Measurements from ENCODE around the gene VPS18. TPM values are rescaled to one million over a fixed set of nuclear protein-coding genes. Genes with fewer than 3 reads are reported as not detected.
A peak's percentile ranks its signal among the peaks of the same experiment; 100 is the strongest.

VPS18 gene
- total RNA-seq, 3 donors from 2014 or later, result 14.1 to 21.1 (median 18.0) TPM

DNA sequence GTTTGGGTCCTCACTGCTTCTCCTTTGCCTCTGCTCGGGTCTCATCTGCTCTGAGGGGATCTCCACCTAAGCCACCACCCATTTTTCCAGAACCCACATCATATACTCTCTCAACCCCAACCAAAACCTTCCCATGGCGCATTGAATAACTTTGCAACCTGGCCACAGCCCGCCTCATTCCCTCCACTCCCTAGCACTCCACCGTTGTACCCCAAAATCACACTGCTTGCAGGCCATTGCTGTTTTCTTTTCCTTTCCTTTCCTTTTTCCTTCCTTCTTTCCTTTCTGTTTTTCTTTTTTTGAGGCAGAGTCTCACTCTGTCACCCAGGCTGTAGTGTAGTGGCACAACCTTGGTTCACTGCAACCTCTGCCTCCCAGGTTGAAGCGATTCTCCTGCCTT is 3.1 kb upstream of the VPS18 start:
- no peak for DNase-seq
- intact Hi-C loops (cut with DNase I, micrococcal nuclease), result loop anchor here in 1 of 2 donors (5.0 kb wide), 1 partner anchor 34 kb away; no protein-coding TSS in a partner anchor
- no peak for ATAC-seq
- H3K36me3 ChIP-seq (ENCODE audit: low read depth), result no peaks in the 10 kb centered on the region
- H3K4me3 ChIP-seq, result no peak overlapping the region
- peaks cover 11% of the 10 kb centered on the region for H3K4me1 ChIP-seq (ENCODE audit: low read depth)
- TF ChIP-seq, protein P1, sequence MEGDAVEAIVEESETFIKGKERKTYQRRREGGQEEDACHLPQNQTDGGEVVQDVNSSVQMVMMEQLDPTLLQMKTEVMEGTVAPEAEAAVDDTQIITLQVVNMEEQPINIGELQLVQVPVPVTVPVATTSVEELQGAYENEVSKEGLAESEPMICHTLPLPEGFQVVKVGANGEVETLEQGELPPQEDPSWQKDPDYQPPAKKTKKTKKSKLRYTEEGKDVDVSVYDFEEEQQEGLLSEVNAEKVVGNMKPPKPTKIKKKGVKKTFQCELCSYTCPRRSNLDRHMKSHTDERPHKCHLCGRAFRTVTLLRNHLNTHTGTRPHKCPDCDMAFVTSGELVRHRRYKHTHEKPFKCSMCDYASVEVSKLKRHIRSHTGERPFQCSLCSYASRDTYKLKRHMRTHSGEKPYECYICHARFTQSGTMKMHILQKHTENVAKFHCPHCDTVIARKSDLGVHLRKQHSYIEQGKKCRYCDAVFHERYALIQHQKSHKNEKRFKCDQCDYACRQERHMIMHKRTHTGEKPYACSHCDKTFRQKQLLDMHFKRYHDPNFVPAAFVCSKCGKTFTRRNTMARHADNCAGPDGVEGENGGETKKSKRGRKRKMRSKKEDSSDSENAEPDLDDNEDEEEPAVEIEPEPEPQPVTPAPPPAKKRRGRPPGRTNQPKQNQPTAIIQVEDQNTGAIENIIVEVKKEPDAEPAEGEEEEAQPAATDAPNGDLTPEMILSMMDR (IDR thresholded peaks at IDR 0.05), result no peak
- H3K9me3 ChIP-seq, result no peaks in the 10 kb centered on the region

DNA sequence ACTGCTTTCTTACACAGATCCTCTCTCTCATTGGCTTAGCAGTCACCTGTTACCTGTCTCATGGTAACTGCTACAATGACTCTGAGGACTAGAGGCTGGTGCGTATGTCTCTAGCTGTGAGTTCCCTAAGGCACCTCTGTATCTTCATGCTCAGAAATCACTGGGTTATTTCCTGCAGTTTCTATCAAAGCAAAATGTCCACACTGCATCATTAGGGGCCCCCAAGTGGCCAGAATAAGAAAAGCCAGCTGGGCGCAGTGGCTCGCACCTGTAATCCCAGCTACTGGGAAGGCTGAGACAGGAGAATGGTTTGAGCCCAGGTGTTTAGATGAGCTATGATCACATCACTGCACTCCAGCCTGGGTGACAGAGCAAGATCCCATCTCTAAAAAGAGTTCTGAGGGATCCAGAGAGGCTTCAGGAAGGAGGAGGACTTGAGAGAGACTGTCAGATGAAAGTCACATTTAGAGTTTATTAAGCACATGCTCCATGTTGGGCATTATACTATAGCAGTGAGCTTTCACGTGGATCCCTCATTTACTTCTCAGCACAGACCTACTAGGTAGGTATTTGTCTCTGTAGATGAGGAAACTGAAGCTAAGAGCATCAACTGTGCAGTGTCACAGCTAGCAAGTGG is 2.3 kb upstream of the VPS18 start:
- ATAC-seq, result peak; percentile 53
- TF ChIP-seq, protein P1 (IDR thresholded peaks at IDR 0.05), result peak; percentile 54
- intact Hi-C loops (cut with DNase I, micrococcal nuclease), result loop anchor here (2.0 to 5.0 kb wide), 2 partner anchors 35 kb away; no protein-coding TSS in a partner anchor
- no peak overlapping the region for H3K4me3 ChIP-seq
- H3K4me1 ChIP-seq (ENCODE audit: low read depth), result peaks cover 11% of the 10 kb centered on the region
- no peaks in the 10 kb centered on the region for H3K9me3 ChIP-seq
- DNase-seq, result peak; percentile 56 to 82 (median 77)
- no peaks in the 10 kb centered on the region for H3K36me3 ChIP-seq (ENCODE audit: low read depth)

DNA sequence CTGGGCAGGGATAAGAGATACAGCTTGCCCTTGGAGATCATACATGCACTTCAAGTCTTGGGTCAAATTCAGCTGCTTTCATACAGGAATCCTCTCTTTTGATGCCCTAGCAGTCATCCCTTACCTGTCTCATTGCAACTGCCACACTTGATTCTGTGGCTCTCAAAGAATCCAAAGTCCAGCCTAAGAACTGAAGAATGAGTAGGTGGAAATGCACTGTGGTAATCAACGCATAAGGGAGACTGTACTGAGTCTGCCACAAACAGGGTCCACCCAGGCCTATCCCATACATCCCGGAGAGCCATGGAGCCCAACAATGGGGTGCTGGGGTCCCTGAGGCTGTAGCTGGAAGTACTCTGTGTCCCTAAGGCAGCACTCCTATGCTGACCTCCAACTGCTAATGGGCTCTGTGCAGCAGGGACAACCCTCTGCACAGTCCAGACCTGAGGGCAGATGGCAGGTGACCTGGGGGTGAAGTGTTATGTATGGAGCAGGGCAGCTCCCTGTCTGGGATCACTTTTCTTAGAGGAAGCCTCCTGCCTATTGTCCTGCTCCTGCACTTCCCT is 1.7 kb upstream of the VPS18 start:
- intact Hi-C loops (cut with DNase I, micrococcal nuclease), result loop anchor here (2.0 to 5.0 kb wide), 2 partner anchors 35 to 36 kb away; no protein-coding TSS in a partner anchor
- Histone ChIP-seq H3K4me3 (no peak overlapping the region), H3K36me3 (ENCODE audit: low read depth) (no peaks in the 10 kb centered on the region), H3K9me3 (no peaks in the 10 kb centered on the region), H3K4me1 (ENCODE audit: low read depth) (peaks cover 11% of the 10 kb centered on the region)
- ATAC-seq (peak; percentile 7), DNase-seq (peak in 2 of 3 donors; percentile 30 to 45)
- TF ChIP-seq, protein P1 (IDR thresholded peaks at IDR 0.05), result no peak

DNA sequence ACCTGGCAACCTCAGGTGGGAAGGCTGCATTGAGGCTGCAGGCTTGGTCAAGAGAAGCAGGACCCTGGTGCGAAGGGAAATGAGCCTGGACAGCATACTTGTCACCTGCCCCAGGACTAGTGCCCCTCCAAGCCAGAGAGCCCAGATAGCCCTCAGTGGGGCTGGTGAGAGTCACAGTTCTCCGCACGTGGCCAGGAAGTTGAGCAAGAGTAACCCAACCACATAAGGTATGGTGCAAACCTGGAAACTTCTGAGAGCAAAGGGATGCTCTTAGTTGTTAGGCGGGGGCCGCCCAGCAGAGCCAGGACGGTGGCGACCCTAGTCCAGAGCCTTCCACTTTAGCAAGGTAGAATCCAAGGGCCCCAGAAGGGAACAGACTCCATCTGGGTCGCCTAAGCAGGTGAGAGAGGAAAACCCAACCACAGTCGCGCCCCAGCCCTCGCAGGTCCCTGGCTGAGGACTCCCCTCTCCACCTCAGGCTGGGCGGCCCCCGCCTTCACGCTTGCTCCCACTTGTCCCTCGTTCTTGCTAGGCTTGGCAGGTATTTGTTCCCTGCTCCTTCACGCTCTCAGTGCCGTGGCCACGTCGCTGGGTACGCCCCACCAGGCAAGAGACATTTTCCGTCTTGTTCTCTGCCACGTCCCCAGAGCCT is 1.1 kb upstream of the VPS18 start:
- H3K4me1 ChIP-seq (ENCODE audit: low read depth), result peaks cover 11% of the 10 kb centered on the region
- DNase-seq (peak in 2 of 3 donors; percentile 55 to 70), ATAC-seq (no peak)
- H3K4me3 ChIP-seq, result no peak overlapping the region
- TF ChIP-seq, protein P1 (IDR thresholded peaks at IDR 0.05), result no peak
- no peaks in the 10 kb centered on the region for H3K36me3 ChIP-seq (ENCODE audit: low read depth)
- intact Hi-C loops (cut with DNase I, micrococcal nuclease), result loop anchor here (2.0 to 5.0 kb wide), 2 partner anchors 36 kb away; no protein-coding TSS in a partner anchor
- no peaks in the 10 kb centered on the region for H3K9me3 ChIP-seq

DNA sequence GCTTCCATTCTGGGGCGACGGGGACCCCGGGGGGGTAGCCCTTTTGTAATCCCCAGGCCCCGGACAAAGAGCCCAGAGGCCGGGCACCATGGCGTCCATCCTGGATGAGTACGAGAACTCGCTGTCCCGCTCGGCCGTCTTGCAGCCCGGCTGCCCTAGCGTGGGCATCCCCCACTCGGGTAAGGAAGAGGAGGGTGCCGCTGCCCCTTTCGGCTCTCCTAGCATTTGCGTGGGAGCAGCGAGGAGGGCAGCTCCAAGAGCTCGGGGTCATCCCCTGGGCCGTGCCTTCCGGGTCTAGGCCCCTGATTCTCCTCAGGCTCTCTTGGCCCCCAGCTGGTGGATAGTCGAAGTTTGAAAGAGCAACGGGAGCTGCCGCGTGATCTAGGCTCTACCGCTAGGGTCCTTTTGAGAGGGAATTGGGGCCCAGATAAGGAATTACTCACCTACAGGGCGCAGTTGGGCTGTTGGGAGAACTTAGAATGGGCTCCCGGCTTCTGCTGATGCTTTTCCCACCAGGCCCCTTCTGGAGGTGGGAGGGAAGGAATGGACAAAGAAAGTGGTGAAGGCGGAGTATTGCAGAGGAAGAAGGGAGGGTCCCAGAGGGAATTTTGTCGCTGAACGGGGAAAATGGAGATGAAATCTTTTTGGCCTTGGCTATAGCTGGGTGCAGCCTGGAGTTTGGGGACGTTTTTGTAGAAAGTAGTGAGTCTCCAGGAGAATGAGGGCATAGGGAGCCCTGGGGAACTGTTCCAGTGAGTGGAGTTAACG is 615 bp downstream of the VPS18 start:
- H3K36me3 ChIP-seq (ENCODE audit: low read depth), result no peaks in the 10 kb centered on the region
- intact Hi-C loops (cut with DNase I, micrococcal nuclease), result loop anchor here in 1 of 2 donors (5.0 kb wide), 1 partner anchor 38 kb away; no protein-coding TSS in a partner anchor
- peak overlapping the region; percentile 54 for H3K4me3 ChIP-seq
- no peaks in the 10 kb centered on the region for H3K9me3 ChIP-seq
- DNase-seq, result peak; percentile 65 to 77 (median 71)
- peaks cover 11% of the 10 kb centered on the region for H3K4me1 ChIP-seq (ENCODE audit: low read depth)
- TF ChIP-seq, protein P1 (IDR thresholded peaks at IDR 0.05), result peak; percentile 32
- peak; percentile 57 for ATAC-seq
